Activated T-cell treated with anti-CD3 and anti-CD28 coated beads, Interleukin-2, amount 50 U/mL, for 1 hour (primary cell): ENCODE measurements around the gene PYDC1.
"Not testable (repeated sequence)": the region's sequence is repeated elsewhere in the genome, so short reads cannot be mapped to it uniquely, and the experiment has no call there.

Source experiments
- DNase-seq: peaks from one replicate; pipeline ENCODE4 v3.0.0-alpha.2; 2020

The PYDC1 gene

DNA sequence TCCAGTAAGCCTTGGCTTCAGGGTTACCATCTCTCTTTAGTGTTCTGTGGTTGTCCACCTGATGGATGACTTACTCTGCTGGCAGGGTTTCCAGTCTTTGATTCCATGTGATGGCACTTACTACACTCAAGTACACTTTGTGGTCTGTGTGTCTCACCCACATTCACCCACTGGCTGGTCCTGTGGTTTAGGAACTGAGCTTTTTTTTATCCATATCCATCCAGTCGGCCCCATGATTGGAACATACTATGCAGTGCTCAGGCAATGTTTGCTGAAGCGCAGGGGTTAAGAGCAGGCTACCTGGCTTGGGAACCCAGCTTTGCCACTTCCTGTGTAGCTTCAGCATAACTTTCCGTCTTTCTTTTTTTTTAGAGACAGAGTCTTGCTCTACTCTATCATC lies 39.8 kb downstream of the PYDC1 start:
- peak; percentile 53 for DNase-seq

DNA sequence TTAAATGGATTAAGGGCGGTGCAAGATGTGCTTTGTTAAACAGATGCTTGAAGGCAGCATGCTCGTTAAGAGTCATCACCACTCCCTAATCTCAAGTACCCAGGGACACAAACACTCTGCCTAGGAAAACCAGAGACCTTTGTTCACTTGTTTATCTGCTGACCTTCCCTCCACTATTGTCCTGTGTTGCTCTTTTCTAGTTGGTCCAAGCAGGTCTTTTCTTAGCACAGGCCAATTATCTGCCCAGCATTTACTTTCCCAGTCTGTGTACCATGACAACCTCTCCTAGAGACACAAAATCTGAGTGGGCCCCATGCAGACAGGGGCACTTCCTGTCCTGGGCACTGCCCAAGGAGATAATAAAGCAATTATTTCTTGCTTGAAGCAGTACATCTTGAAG lies 46.9 kb downstream of the PYDC1 start:
- DNase-seq: not testable (repeated sequence)

DNA sequence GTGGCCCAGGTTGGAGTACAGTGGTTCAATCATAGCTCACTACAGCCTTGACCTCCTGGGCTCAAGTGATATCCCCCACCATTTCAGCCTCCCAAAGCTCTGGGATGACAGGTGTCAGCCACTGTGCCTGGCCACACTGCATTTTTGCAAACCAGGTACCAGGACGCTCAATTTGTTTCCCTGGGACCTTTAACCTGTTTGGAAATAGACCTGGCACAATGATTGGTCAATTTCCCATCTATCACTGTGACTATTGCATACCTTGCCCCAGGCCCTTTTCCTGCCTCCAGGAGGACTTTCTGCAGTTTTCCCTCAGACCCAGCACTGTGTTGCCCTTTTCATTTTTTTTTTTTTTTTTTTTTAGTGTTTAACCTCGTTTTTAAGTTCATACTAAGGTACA lies 48.1 kb downstream of the PYDC1 start:
- no peak for DNase-seq

DNA sequence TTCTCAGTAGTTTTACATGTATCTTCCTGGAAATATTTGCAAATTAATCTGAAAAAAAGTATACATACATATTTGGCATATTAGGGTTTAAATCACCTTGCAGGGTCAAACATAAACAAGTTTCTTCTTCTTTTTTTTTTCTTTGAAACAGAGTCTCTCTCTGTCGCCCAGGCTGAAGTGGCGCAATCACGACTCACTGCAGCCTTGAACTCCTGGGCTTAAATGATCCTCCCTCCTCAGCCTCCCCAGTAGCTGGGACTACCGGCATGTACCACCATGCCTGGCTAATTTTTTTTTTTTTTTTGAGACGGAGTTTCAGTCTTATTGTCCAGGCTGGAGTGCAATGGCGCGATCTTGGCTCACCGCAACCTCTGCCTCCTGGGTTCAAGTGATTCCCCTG lies 49.6 kb downstream of the PYDC1 start:
- no peak for DNase-seq
